ENCODE measurements around the gene HNF1A.
"Not testable (repeated sequence)": the region's sequence is repeated elsewhere in the genome, so short reads cannot be mapped to it uniquely, and the experiment has no call there.

HNF1A gene

DNA sequence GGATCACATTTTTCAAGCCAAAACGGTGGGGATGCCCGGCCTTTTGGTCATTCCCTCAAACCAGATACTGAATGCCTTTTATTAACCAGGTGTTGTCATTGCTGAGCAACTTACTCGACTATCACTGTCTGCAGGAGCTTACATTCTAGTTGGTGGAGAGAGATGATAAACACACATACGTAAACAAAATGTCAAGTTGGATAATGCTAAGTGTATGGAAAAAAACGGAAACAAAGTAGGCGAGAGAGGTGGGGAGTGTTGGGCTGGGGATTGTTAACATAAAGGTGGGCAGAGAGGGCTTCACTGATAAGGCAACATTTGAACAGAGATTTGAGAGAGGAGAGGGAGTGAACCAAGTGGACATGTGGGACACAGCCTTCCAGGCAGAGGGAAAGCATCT is 33.5 kb downstream of the HNF1A start:
- no peak for DNase-seq

DNA sequence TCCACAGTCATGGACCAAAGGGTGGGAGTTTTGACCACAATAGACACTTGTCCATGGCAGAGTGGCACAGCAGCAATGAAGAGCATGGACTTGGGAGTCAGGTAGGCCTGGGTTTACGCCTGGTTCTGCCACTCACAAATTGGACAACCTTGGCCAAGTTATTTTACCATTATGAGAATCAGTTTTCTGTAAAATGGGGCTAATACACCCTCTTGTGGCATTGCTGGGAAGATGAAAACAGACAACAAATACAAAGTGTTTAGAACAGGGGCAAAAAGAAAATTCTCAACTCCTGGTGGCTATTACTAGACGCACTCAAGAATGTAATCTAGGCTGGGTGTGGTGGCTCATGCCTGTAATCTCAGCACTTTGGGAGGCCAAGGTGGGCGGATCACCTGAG is 35.4 kb downstream of the HNF1A start:
- no peak for DNase-seq

DNA sequence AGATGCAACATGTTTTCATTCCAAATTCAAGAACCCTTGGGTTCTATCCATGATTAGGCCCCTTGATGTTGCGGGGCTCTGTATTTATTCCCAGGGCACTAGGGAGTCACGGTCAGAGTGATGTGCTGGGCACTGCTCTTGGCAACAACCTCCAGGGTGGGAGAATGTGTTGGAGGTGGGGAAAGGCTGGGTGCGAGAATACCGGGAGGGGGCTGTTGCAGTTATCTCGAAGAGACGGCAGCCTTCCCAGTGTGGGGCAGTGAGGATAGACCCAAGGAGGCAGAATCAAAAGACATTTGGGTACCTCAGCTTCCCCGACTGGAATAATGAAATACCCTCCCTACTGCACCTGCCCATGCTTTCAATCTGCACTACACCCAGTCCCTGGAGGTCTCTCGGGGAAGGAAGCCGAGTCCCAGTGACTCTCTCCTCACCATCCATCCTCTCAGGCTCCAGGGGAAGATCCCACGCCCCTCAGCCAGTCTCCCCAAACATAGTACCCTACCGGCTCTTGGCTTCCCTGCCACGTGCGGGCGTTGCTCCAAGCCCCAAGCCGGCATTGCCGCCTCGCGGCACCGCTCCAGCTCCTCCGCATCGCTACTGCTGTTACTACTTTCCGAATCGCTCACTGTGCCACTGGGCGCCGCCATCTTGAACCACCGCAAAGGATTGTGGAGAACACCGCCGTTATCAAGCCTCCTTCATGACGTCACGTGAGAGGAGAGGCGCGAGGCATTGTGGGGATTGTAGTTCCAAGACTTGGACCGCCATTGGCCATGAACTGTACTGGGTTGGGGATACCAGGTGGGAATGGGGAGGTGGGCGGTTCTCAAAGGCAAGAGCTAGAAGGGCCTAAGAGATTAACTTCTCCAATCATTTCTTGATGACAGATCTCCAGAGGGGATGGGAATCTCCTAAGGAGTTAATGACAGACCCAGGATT is 37.8 kb downstream of the HNF1A start, which contains the start of gene C12orf43:
TSS of gene C12orf43 (minus strand) at position 663 of the 942 bp plus-strand sequence. CDS start at position 650, 13 bp downstream.
- peak; percentile 21 to 73 for DNase-seq

DNA sequence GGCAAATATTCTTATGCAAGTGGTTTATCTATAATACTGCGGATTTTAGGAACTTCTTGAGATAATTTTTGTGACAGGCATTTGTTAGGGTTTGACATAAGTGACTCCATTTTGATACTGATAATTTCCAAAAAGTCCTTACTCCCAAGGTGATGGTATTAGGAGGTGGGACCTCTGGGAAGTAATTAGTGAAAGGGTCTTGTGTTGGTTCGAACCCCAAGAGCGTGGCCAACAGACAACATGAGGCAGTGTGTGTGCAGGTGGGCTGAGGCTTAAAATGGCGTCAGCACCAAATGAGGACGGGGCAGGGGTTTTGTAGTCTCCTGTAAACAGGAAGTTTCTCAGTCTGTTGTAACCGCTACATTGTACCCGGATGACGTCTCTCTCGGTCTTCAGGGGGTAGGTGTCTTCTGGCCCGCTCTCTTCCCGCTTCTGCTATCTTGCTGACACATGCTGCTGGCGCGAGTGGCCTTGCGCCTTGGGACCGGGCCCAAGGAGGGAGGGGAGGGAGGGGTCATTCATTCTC is 39.7 kb downstream of the HNF1A start:
- DNase-seq, result no peak

DNA sequence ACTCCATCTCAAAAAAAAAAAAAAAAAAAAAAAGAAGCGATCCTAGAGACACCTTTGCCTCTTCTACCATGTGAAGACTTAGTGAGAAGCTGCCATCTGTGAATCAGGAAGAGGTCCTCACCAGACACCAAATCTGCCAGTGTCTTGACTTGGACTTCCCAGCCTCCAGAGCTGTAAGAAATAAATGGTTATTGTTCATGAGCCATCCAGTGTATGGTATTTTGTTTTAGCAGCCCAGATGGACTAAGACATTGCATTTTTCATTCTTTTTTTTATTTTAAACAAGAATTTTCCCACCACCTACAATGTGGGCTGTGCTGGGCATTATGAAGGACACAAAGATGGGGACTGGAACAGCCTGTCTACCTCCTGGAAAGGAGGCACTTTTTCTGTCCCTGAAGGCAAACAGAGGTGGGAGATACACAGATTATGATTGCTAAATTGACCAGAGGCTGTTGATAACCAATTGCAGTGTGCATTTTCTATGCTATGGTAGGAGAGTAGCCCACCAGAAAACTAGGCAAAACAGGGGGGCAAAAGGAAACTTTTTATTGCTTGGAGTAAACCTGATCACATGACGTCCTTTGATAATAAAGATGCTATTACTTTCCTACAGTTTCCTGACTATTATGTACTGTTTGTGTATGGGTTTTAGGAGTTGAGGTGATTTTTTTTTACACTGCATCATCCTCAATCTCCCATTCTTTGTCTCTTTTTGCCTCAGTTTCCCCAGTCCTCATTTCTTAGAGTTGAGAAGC is 40.7 kb downstream of the HNF1A start:
- DNase-seq, result no peak

DNA sequence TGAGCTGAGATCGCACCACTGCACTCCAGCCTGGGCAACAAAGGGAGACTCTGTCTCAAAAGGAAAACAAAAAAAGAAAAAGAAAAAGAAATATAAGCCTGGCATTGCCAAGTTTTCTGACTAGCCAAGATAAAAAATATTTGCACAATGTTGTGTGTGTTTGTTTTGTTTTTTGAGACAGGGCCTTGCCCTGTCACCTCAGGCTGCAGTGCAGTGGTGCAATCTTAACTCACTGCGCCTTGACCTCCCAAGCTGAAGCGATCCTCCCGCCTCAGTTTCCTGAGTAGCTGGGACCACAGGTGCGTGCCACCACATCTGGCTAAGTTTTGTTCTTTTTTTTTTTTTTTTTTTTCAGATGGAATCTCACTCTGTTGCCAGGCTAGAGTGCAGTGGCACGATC is 43.4 kb downstream of the HNF1A start:
- DNase-seq, result no peak

DNA sequence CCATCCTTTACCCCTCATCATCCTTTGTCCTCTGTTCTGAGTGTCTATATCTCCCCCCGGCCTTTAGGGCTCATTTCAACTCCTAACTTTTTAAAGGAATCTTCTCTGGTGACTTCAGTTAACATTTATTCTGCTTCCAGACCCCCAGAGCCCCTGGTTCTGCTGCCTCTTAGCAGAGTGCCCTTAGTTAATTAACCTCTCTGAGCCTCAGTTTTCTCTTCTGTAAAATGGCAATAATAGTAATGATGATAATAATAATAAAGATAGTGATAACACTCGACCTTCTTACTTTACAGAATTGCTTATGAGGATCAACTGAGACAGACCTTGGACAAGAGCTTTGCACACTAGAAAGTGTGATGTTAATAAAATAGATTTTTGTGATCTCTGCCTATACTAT is 44.4 kb downstream of the HNF1A start:
- no peak for DNase-seq

DNA sequence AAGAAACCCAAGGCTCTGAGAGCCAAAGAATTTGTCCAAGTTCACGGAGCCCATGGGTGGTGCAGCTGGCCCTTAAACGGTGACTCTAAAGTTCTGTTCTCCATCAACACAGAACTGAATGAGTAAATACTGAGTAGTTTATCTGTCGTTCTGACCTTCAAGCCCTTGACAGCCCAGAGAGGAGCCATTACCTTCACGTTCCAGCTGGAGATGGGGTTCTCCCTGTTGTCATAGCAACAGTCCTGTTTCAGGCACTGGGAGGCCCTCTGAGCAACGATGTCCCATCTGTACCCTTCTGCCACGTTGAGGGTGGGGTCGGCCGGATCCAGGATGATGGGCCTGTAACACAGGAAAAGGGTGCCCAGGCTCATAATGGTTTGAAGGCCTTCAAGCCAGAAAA is 45.5 kb downstream of the HNF1A start:
- no peak for DNase-seq

DNA sequence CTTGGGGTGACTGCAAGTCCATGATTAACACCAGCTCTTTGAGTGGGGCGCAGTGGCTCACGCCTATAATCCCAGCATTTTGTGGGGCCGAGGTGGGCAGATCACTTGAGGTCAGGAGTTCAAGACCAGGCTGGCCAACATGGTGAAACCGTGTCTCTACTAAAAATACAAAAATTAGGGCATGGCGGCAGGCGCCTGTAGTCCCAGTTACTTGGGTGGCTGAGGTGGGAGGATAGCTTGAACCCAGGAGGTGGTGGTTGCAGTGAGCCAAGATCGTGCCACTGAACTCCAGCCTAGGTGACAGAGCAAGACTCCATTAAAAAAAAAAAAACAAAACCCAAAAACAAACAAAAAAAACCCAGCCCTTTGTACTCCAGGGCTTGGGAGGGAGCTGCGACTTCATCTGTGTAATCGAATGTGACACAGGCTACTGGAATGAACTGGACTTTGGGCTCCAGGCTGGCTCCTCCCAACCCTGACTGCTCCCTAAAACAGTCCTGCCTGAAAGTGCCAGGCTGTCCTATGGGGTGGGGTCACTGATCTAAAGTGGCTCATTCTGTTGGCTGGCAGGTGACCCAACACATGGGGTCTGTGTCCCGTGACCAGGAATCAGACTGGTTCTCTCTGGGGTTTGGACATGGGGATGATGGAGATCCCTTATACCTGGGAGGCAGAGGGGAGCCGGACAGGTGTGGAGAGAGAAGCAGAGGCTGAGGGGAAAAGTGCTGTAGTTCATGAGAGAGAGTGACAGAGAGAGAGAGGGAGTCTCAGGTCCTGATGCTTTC is 47.3 kb downstream of the HNF1A start:
- DNase-seq, result no peak

DNA sequence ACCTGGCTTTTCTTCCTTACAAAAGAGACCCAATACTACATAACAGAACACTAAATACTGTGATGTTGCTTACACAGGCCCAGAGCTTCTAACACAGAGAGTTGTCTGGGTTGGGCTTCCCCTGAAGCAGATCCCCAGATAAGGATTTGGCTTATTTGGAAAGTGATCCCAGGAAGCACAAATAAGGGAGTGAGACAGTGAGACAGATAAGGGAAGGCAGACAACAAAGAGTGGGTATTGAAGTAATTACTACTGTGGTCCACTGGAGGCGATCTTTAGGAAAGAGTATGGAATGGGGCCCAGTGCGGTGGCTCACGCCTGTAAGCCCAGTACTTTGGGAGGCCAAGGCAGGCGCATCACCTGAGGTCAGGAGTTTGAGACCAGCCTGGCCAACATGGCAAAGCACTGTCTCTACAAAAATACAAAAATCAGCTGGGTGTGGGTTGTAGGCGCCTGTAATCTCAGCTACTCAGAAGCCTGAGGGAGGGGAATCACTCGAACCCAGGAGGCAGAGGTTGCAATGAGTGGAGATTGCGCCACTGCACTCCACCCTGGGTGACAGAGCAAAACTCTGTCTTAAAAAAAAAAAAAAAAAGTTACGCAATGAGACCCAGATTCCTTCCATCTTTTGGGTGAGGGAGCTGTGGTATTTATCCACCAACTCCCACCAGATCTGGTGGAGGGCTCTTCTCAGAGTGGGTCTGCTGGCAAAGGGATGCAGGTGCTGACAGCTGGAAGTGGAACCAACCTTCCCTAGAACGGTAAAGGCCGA is 48.1 kb downstream of the HNF1A start:
- no peak for DNase-seq

DNA sequence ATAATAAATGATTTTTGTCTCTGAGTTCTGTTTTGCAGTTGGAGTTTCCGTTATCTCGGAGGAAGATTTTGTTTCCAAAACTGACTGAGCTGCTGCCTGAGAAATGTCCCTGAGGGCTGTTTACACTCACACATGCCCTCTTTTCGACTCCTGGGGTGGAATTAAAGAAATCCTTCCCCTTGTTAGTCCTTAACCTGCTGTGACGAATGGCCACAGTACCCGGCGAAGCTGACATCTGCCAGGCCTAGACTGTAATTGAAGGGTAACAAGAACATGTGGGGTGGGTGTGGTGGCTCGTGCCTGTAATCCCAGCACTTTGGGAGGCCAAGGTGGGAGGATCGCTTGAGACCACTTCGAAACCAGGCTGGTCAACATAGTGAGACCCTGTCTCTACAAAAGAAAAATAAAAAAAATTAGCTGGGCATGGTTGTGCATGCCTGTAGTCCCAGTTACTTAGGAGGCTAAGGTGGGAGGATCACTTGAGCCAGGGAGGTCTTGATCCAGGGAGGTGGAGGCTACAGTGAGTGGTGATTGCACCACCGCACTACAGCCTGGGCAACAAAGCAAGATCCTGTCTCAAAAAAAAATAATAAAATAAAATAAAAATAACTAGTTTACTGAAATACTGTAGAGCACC is 52.4 kb downstream of the HNF1A start:
- DNase-seq, result no peak

DNA sequence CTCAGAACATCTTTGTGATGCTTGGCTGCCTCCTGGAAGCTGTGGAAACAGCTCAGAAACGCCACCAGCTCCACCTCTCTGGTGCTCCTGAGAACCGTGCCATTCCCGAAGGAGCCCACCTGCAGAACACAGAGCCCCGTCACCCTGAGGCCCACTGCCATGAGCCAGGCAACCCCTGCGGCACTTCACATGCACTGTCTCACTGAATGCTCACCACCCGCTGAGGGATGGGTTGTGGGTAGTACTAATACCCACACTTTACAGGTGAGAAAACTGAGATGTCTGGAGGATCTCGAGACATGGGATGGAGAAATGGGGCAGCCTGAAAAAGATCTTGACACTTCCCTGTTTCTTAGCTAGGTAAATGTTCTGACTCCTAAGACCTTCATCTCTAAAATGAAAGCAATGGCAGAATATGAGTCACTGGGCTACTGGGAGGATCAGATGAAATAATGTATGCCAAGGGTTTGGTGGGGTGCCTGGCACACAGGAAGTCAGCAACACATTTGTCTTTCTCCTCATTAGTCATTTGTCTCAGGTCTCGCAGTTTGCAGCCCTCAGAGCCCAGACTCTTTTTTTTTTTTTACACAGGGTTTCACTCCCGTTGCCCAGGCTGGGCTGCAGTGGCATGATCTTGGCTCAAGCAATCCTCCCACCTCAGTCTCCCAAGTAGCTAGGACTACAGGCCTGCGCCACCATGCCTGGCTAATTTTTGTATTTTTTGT is 55.4 kb downstream of the HNF1A start:
- no peak for DNase-seq

DNA sequence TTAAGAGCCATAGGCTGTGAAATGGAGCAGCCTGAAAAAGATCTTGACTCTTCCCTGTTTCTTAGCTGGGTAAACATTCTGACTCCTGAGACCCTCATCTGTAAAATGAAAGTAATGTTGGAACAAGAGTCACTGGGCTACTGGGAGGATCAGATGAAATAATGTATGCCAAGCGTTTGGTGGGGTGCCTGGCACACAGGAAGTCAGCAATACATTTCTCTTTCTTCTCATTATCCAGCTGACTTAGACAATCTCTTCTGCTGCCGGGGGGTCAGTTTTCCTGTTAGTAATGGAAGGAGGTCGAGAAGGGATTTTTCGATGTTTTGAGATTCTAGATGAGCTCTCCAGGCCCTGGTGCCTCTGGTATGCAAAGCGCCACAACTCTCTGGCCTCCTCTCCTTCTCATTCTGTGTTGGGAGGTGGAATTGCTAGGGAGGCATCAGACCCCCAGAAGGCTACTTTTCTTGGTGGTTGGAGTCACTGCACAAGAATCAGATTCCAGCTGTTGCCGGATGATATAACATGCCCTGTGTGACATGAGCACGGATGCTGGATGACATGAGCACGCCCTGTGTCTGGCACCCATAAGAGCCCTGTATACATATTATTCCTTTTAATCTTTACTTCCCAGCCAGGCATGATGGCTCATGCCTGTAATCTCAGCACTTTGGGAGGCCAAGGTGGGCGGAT is 56.4 kb downstream of the HNF1A start:
- no peak for DNase-seq

DNA sequence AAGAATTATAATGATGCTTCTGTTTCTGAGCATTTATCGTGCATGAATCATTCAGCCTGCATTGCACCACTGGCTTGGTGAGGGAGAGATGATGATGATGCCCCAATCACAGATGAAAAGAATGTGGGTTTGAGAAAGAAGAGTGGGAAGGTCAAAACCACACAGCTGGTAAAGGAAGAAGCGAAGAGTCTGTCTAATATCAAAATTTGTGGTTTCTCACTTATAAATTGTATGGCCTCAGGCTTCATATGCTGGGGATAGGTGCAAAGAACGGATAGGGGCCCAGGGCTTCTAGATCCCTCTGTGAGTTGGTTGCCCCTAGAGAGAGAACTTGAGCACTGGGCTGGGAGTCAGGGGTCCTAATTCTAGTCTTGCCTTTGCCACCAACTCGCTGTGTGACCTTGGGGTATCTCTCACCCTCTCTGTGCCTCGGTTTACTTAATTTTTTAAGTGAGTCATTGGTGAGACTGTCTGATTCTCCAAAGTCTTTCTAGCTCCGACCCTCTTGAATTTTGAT is 58.5 kb downstream of the HNF1A start:
- DNase-seq, result no peak

DNA sequence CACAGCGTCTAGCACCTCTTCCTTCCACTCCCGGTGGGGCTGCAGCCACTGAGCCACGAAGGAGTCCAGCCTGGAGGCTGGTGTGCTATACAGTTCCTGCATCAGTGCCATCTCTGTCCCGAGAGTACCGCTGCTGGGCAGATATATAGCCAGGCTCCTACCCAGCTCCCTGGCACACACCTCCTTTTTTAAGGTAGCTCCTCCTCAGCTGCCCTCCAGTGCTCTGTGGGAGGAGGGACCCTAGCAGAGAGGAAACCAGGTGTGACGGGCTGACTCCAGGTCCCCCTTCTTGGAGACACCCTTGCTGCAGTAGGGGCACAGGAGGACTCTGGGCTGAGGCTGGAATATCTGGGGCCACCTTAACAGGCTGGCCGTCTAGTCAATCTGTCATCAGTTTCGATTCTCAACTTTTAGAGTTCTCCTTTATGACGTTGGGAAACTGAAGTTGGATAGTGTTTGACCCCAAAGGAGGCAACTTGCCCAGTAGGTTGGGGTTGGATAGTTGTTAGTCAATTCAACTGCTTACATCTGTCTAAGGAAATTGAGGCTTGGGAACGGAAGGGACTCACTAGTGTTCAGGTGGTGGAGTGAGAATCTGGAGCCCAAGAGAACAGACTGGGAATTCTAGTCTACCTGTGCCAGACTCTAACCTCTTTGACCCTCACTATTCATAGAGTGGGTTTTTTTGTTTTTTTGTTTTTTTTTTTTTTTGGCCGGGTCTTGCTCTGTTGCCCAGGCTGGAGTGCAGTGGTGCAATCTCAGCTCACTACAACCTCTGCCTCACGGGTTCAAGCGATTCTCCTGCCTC is 60.7 kb downstream of the HNF1A start, which contains the start of gene OASL:
TSS of gene OASL (minus strand) at position 386 of the 808 bp plus-strand sequence. CDS start at position 111, 275 bp downstream.
- no peak for DNase-seq

DNA sequence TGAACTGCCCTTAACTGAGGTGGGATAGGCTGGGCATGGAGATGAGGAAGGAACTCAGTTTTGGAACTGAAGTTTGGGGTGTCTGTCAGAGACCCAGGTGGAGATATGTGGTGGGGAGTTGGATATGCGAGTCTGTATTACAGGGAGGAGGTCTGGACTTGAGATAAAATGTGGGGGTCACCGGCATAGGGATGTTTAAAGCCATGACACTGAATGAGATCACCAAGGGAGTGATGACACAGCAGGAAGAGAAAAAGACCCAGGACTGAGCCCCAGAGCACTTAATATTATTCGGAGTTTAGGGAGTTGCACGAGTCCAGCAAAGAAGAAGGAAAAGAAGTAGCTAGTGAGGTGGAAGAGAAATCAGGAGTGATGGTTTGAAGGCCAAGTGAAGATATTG is 64.7 kb downstream of the HNF1A start:
- no peak for DNase-seq

DNA sequence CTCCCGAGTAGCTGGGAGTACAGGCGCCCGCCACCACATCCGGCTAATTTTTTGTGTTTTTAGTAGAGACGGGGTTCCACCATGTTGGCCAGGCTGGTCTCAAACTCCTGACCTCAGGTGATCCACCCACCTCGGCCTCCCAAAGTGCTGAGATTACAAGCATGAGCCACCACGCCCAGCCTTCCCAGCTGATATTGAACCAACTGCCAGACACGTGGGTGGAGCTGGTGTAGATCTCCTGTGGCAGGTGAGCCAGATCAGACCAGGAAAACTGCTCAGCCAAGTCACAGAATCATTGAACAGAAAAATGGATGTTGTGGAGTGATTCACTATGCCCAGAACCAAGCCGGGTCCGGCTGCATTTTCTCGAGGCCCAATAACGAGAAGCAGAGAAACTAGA is 69.1 kb downstream of the HNF1A start:
- DNase-seq, result not testable (repeated sequence)

DNA sequence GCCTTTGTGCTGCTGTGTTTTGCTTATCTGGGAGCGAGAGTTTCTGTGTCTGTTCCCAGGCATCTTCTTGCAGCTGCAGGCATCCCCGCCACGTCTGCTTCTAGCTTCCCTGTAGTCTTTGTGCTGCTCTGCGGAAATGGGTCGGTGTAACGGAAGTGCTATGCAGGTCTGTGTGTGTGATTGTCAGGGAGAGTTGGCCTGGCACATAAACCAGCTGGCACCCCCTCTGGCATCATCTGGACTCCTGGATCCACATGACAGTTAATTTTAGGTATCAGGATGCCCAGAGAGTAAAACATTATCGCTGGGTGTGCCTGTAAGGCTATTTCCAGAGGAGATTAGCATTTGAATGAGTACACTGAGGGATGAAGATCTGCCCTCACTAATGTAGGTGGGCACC is 70.1 kb downstream of the HNF1A start:
- DNase-seq, result no peak

DNA sequence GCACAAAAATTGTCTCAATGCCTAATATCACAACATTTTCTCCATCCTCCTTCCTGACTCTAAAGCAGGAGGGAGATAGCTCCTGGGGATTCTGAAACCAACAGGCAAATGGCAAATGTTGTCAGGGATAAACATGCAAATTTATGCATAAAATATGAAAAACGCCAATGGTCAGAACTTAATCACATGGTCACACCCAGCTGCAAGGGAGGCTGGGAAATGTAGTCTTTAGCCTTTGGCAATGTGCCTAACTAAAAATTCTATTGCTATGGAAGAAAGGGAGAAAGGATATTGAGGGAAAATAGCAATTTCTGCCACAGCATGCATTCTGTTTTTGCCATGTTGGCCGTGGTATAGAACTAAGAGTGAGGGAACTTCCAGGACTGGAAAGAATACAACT is 72.4 kb downstream of the HNF1A start:
- no peak for DNase-seq
